ENCODE data around the gene NPSR1. TPM values are rescaled to one million over a fixed set of nuclear protein-coding genes. Genes with fewer than 3 reads are reported as not detected.
A peak's percentile ranks its signal among the peaks of the same experiment; 100 is the strongest.

Gene NPSR1
- total RNA-seq, 1 donor from 2014 or later: not detected

DNA sequence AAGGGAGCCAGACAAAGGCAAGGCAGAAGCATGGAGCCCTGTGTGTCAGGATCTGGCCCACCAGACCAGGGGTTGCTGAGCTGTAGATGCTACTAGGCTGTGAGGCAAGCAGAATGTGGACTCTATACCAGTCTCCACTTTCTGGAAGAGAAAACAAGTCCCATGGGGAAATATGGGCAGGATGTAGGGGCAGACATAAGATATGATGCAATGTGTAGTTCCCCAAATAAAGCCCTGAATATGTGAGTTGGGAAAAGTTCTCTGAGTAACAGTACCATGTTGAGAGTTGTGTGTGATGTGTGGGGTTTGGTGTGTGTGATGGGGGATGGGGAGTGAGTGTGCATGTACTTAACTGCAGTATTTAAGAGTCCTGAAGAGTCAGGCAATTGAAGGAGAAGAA is 62.3 kb downstream of the NPSR1 start:
- DNase-seq (ENCODE audit: low read depth in 2 of 2): no peak

DNA sequence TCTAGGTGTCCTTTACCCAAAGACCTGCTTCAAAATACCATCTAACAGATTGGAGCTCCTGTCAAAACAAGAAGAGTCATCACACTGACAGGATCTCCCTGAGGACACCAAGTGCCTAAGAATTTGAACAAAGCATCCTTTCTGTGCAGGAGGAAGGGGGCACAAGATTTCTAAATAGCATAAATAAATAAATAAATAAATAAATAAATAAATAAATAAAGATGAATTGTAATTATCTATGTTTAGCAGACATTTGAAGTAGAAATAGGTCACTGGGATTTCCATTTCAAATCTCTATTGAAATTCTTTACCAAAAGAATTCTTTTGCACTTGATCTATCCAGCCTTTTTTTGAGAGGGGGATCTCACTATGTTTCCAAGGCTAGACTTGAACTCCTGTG is 65.3 kb downstream of the NPSR1 start:
- DNase-seq (ENCODE audit: low read depth in 2 of 2): no peak

DNA sequence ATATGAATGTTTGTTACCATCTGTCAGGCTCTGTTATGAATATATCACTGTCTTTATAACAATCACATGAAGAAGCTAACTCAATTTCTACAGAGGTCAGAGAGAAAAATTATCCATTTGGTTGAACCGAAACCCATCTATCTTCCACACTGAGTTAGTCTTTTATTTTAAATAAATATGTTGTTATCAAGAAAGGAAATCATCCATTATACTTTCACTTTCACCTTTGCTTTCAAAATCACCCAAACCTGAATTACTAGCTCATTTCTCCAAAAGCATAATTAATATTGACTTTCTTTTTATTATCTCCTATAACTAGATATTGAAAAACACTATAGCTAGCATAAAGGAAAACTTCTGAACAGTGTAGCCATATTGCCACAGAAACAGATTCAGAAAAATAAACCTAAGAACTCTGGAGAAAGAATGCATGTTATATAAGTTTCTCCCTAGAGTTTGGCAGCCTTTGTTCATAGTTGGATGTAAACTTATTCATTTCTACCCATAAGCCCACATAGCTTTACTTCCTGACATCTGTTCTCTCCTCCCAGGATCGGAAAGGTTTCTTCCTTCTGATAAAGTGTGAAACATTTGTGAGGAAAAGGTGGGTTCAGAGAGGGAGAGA is 66.0 kb downstream of the NPSR1 start:
- no peak for DNase-seq (ENCODE audit: low read depth in 2 of 2)

DNA sequence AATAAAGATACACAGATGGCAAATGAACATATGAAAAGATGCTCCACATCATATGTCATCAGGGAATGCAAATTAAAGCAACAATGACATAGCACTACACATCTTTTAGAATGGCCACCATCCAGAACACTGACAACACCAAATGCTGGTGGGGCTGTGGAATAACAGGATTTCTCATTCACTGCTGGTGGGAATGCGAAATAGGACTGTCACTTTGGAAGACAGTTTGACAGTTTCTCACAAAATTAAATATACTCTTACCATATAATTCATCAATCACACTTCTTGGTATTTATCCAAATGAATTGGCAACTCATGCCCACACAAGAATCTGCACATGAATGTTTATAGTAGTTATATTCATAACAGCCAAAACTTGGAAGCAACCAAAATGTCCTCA is 68.2 kb downstream of the NPSR1 start:
- DNase-seq (ENCODE audit: low read depth in 2 of 2): no peak

DNA sequence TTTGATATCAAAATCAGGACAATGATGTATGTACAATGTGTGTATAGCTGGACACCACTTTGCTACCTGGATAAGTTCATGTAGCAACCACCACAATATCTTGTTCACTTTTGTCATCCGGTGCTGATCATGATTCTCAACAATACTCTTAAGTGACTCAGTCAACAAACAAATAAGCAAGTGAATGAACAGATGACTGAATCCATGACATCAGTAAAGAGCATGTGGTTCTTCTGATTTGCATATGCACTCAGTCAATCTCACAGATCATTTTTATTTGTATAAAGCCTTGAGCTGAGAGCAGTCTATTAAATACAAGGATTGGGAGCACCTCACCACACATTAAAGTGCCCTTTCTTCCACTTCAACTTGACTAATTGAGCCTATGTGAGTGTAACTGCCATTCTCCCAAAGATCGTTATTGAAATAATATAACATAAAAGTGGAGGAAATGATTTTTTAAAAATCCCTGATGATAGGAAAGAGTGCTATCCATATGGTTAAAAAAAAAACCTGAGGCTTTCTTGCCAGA is 69.5 kb downstream of the NPSR1 start:
- DNase-seq (ENCODE audit: low read depth in 2 of 2): no peak

DNA sequence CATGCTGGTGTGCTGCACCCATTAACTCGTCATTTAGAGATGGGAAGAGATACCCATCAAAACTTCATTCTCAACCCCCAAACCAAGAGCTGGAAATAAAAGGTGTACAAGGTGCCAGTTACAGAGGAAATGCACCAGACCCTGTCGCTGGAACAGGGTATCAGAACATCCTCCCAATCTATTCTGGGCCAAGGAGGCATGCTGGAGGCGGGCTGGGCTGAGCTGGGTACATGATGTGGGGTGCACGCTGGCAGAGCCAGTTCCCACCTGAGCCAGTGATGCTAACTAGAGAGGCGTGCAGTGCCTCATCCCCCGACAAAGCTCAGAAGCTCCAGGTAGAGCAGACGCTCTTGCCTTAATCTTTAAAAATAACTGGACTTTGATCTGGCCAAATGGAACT is 70.1 kb downstream of the NPSR1 start:
- DNase-seq (ENCODE audit: low read depth in 2 of 2): no peak

DNA sequence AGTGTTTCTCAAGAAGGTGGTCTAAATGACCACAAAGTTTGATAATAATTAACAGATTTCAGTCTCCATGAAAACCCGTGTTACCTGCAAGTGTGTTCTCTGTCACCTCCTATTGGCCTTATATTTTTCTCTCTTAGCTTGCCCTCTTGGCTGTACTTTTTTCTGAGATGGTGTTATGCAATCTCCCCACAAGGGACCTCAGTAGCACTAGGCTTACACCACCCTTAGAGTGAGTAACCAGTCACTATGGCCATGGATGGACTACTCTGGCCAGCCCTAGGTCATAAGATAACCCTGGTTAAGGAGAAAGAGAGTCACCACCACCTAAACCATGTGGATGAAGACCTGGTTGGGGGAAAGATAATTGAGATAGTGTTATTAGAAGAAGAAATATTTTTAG is 76.8 kb downstream of the NPSR1 start:
- DNase-seq (ENCODE audit: low read depth in 2 of 2): no peak

DNA sequence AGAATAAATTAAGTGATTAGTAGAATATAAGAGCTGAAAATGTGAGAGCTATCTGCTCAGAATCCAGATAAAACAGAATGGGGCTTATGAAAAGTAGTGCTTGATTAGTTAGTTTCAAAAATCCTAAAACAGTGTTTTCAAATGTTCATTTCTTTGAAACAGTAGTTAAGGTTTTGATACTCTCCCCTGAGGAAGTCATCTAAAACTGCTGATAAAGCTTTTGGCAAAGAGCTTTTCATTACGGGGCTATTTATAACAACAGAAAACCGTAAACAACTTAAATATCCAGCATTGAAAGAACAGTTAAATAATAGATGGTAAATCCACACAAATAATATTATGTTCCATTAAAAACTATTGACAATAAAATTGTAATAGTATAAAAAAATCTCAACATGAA is 77.5 kb downstream of the NPSR1 start:
- DNase-seq (ENCODE audit: low read depth in 2 of 2): no peak

DNA sequence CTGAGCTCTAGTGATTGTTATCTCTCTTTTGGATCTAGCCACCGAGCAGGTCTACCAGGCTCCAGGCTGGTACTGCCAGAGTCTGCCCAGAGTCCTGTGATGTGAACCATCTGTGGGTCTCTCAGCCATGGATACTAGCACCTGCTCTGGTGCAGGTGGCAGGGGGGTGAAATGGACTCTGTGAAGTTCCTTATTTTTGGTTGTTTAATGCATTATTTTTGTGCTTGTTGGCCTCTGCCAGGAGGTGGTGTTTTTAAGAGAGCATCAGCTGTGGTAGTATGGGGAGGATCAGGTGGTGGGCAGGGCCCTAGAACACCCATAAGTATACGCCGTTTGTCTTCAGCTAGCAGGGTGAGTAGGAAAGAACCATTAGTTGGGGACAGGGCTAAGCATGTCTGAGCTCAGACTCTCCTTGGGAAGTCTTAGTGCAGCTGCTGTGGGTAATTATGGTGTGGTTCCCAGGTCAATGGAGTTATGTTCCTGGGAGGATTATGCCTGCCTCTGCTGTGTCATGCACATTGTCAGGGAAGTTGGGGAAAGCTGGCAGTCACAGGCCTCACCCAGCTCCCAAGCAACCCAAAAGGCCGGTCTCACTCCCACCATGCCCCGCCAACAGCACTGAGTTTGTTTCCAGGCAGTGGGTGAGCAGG is 81.8 kb downstream of the NPSR1 start:
- no peak for DNase-seq (ENCODE audit: low read depth in 2 of 2)

DNA sequence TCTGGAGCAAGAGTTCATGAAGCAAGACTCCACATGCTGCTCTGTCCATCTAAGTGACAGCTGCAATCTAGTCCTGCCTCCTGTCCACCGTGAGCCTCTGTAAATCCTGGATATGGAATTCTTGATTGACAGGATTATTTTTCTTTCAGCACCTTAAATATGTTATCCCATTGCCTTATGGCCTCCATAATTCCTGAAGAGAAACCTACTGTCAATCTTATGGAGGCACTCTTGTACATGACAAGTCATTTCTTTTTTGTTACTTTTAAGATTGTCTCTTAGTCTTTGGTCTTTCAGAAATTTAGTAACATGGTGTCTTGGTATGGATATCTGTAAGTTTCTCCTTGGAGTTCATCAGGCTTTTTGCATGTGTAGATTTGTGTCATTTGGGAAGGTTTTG is 82.8 kb downstream of the NPSR1 start:
- DNase-seq (ENCODE audit: low read depth in 2 of 2): no peak

DNA sequence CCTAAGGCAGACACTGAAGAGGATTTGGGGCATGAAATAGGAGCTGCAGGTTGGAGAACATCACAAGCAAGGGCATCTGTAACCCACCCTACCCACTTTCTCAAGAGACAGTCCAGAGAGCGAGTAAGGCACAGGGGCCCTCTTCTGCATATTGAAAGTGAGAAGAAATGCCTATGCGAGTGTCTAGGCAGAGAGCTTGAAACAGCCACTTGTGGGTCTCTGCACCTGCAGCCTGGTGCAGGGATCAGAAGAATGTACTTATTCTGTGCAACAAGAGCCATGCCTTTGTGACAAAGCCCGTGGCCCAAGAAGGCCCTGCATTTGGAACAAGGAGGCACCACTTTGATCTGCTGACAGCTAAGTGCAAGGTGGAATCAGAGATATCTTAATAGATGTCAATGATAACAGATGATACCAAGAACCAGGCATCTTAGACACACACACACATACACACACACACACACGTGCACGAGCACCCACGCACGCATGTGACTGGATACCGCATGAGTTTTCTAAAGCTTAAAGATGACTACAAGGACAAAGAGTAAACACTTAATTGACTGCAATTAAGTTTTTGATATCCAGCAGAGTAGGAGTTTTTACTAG is 89.3 kb downstream of the NPSR1 start:
- DNase-seq (ENCODE audit: low read depth in 2 of 2): no peak

DNA sequence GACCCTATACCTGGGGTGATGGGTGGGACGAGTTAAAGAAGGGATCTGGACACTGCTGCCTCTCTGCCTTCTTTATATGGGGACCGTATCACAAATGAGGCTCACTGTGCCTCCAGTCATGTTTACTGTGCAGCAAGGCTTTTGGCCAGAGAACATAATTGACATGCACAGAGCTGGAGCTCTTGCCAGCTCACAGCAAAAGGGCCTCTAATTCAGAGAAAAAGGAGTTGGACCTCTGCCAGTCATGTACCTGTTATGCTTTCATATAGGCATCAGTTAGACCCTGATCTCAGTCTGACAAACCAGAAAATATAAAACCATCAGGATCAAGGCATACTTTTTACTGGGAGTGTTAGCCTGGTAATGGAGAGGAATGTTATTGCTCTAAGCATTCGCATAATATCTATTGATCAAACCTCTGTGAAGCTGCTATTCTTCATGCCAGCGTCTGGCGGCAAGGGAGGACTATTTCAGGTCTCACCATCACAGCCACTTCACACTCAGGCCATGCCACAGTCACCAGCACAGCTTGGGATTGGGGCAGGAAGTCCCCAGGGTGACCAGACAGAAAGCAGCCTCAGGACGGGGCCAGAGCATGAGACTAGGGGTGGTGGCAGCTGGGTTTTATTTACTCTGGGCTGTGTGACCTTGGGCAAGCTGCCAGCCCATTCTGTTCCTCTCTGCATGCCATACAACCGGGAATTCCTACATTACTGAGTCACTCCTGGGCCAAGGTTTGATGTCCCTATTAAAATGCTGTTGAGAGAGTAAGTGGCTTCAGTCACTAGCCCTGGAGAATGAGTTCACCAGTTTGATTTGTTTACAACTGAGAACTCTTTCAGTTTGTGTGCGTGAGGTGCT is 90.1 kb downstream of the NPSR1 start:
- peak; percentile 87 to 89 for DNase-seq (ENCODE audit: low read depth in 2 of 2)

DNA sequence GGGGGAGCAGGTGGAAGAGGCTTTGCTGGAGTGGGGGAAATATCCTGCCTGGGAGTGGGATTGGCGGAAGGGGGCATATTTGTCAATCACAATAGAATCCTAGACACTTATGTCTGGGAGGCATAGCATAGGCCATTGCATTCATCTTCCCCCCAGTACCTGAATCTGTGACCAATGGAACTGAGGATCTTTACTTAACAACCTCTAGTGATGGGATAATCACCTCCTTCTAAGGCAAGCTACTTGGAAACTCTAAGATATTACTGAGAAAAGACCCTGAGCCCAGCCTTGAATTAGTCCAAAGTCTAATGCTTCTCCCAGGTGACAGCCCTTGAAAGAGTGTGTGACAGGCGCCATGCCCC is 90.7 kb downstream of the NPSR1 start:
- no peak for DNase-seq (ENCODE audit: low read depth in 2 of 2)

DNA sequence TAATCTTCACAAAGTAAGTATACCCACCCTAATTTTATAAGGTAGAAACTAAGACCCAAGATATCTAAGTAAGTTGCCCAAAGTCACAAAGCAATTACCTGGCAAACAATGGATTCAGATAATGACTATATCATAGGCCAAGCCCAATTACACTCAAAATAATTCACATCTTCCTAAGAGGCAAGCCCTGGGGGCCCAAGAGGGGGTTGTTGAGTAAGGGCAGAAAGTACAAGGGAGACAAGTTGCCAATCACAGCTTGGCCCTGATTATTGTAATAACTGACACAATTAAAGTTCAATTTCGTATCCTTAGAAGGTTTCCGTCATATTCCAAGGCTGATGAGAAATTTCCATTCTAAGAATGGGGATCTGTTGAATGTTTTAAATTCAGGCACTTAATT is 91.4 kb downstream of the NPSR1 start:
- DNase-seq (ENCODE audit: low read depth in 2 of 2): no peak

DNA sequence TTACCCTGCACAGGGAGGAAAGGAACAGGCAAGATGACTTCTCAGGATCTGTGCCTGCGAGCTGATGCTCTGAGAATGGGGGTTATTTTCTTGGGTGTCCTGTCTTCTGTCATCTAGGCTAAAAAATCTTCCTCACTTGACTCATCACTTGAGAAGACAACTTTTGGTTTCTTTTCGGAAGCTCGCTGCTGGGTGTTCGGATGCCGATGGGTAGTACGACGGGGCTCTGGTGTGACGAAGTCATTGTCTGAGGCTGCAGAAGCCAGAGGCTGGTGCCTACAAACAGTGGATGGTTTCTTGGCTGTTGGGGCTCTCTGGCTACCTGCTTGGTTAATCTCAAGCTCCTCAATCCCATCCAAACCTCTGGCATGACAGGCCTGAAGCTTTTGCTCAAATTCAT is 92.2 kb downstream of the NPSR1 start:
- no peak for DNase-seq (ENCODE audit: low read depth in 2 of 2)

DNA sequence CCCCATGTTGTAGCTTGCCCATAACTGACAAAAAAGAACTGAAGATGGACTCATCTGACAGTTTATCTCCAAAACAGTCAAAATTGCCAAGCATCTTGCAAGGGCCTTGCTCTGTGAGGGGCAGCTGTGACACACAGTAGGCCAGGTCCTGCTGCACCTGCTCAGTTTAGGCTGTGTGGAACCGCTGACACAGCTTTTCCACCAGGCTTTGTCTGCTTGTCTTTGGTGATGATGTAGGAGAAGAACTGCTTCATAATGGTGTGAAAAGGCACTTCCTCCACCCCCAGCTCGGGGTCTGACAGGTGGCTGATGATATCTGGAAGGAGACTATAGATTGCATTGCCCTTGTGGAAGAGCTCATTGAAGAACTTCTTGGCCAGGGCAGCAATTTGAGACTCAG is 92.6 kb downstream of the NPSR1 start:
- DNase-seq (ENCODE audit: low read depth in 2 of 2): no peak

DNA sequence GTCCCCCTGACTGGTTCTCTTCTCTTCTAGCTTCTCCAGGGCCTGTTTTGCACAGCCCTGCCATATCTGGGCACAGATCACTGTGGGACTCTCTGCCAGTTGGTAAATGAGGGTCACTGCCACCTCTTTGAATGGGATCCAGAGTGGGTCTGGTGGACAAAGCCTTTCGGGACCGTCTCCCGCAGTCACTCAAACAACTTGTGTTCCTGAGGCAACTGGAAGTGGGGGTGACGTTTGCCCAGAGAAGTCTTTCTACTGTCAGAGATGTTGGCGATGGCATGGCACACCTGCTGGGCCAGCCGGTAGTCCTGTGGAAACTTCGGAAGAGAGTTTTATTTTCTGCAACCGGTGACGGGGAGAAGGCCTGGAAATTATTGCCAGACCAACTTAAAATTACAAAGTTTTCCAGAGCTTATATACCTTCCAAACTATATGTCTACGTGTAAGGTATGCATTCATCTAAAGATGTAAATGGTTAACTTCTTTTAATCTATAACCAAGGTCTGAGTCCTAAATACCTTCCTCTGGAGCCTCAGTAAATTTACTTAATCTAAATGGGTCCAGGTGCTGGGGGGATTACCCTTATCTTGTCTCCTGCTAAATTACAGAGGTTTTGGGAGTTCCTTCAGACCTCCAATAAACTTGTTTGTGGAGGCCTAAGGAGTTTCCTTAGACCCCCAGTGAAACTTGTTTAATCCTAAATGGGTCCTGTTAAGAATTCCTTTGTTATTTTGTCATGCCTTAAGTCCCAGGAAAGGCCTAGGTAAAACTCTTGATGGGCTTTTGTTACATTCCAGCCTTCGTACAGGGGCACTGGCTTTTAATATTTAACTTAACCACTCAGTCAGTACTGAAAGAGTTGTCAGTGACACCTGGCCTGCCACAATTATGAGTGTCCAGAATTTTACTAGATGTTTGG is 94.0 kb downstream of the NPSR1 start:
- DNase-seq (ENCODE audit: low read depth in 2 of 2): no peak

DNA sequence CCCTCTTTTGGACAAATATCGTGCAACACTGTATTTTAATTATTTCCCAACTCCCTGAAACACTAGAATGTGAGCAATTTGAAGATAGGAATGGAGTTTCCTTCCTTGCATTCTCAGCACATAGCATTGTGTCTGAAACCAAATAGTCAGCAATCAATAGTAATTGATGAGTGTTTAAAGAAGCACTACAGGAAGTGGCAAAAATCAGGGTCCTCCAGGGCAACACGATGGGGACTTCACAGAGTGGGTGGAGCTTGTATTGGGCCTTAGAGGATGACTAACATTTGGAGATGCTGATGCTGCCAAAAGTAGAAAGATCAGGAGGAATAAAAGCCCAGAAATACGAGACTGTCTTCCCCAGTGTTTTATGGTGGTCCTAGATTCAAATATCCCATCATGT is 94.9 kb downstream of the NPSR1 start:
- no peak for DNase-seq (ENCODE audit: low read depth in 2 of 2)

DNA sequence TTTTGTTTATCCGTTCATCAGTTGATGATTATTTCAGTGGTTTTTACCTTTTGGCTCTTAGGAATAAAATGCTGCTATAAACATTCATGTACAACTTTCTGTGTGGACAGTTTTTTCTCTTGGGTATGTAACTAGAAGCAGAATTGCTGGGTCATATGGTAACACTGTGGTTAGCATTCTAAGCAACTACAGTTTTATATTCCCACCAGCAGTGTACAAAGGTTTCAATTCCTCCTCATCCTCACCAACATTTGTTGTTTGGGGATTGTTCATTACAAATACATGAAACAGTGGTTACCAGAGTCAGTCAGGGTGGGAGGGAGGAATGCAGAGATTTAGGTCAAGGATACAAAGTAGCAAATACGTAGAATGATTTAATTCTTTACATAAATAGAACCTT is 97.0 kb downstream of the NPSR1 start:
- no peak for DNase-seq (ENCODE audit: low read depth in 2 of 2)

DNA sequence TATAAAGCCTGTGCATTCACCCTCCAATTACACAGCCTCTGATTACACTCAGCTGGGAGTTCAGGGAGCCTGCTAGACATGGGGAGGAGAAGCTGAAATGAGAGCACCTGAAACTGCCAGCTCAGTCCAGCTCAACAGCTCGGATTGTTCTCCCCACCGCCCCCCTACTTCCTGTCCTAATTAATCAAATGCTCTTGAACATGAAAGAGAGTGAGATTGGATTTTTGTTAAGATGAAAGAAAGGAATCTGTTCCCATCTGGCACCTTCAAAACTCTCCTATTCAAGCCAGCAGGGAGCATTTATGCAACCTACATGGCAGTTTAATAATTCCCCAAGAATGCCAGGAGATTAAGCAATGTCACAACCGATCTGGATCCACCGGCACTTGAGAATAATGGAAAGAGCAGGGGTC is 98.0 kb downstream of the NPSR1 start:
- no peak for DNase-seq (ENCODE audit: low read depth in 2 of 2)

DNA sequence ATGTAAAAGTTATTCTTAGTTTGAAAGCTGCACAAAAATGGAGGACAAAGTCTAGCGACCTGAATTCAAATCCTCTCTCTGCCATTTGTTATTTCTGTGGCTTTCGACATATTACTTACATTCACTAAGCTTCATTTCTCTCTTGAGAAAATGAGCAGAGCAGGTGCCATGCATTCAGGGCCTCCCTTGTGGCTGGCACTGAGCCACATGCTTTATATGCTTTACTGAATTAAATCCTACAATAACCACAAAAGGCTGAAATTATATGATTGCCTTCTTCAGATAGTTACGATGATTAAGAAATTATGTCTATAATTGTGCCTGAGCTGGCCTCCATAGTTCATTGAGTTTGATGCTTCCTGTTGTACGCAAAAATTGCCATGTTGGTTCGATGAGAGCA is 98.7 kb downstream of the NPSR1 start:
- DNase-seq (ENCODE audit: low read depth in 2 of 2): no peak

Measured in dermis microvascular lymphatic vessel endothelial cell (primary cell).